ENCODE data around the gene KRTAP10-10.
"Not testable (repeated sequence)": the region's sequence is repeated elsewhere in the genome, so short reads cannot be mapped to it uniquely, and the experiment has no call there.

The KRTAP10-10 gene

GRCh38 chr21:44627181-44627822 is 9.9 kb upstream of the KRTAP10-10 start:
- FAIRE-seq = not testable (repeated sequence)

- not testable (repeated sequence) for FAIRE-seq
Measured at GRCh38 chr21:44627831-44628233, 9.3 kb upstream of the KRTAP10-10 start.

- no peak for FAIRE-seq
Measured at GRCh38 chr21:44628707-44629391, 8.3 kb upstream of the KRTAP10-10 start.

GRCh38 chr21:44630440-44630839 is 6.7 kb upstream of the KRTAP10-10 start:
- no peak for FAIRE-seq

GRCh38 chr21:44632067-44632466 is 5.1 kb upstream of the KRTAP10-10 start:
- FAIRE-seq = no peak

GRCh38 chr21:44636209-44637017 is 743 bp upstream of the KRTAP10-10 start:
- FAIRE-seq = no peak

- not testable (repeated sequence) for FAIRE-seq
Measured at GRCh38 chr21:44637851-44638348, 744 bp downstream of the KRTAP10-10 start.

- FAIRE-seq = not testable (repeated sequence)
Measured at GRCh38 chr21:44638506-44639330, 1.6 kb downstream of the KRTAP10-10 start.

- no peak for FAIRE-seq
Measured at GRCh38 chr21:44639331-44639655, 2.1 kb downstream of the KRTAP10-10 start.

GRCh38 chr21:44640761-44641160 is 3.6 kb downstream of the KRTAP10-10 start:
- no peak for FAIRE-seq

- no peak for FAIRE-seq
Measured at GRCh38 chr21:44643741-44644310, 6.7 kb downstream of the KRTAP10-10 start.

- FAIRE-seq = no peak
Measured at GRCh38 chr21:44644878-44645277, 7.7 kb downstream of the KRTAP10-10 start.

- FAIRE-seq = not testable (repeated sequence)
Measured at GRCh38 chr21:44646366-44647221, 9.4 kb downstream of the KRTAP10-10 start, which contains the start of gene KRTAP10-11. Gene KRTAP10-11, plus strand, starts transcription at chr21:44646414. Its CDS starts 45 bp downstream, at chr21:44646459.

- no peak for FAIRE-seq
Measured at GRCh38 chr21:44647222-44647552, 10.0 kb downstream of the KRTAP10-10 start.

- no peak for FAIRE-seq
Measured at GRCh38 chr21:44648557-44649311, 11.6 kb downstream of the KRTAP10-10 start.

GRCh38 chr21:44649521-44650100 is 12.5 kb downstream of the KRTAP10-10 start:
- FAIRE-seq = no peak

- FAIRE-seq = no peak
Measured at GRCh38 chr21:44650265-44650972, 13.3 kb downstream of the KRTAP10-10 start.

GRCh38 chr21:44650973-44651675 is 14.0 kb downstream of the KRTAP10-10 start:
- FAIRE-seq = no peak

GRCh38 chr21:44653123-44653522 is 16.0 kb downstream of the KRTAP10-10 start:
- no peak for FAIRE-seq
